NCI-H510A (cell line): ENCODE data around the gene ATP8A2.

Experiments
- DNase-seq: peaks from one replicate; lab custom pipeline; 2025; lab: John Stamatoyannopoulos, UW

Gene ATP8A2

DNA sequence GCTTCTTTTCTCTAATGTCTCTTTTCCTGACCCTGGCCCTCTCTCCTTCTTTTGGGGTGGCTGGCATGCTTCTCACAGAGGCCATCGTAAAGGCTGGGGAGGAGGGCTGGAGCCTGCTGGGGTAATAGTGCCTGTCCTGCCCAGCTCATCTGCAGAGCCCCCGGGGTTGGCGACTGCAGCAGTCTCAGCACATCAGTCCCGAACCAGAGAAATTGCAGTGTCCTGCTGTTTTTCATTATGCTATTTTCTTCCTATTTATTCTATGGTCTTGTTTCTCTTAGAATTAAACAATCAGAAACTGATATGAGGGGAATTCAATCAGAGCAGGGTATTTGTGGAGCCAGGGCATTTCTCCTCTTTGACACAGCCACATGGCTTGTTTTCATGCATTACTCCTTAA lies 513.6 kb downstream of the ATP8A2 start:
- DNase-seq = no peak

DNA sequence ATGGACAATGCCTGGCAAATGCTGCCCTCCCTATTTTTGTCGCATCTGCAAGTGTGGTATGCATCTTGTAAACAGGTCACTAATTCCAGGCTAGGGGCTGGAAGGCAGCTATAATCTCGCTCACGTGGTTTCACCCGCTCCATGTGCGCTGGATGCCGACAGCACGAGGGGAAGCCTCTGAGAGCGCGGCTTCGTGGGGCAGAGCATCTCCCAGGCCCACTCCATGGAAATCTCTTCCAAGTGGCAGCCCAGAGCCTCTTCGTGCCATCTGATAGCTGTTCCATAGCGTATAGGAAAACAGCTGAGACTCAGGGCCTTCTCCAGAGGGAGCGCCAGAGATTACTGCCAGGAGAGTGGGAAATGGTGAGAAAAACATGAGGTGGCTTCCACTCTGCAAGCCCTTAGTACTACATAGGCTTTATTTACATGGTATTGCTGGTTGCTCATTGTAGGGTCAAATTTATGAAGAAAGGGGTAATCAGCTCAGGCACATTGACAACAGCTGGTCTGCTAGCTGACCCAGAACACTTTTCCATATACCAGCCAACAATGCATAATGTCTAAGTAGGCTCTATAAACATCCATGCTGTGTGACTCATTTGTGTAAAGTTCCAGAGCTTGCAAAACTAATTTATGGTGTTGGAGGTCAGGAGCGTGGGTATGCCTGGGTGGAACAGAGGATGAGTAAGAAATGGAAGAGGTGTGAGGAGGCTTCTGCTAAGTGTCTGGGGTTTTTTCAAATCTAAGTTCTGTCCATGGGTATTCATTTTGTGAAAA lies 514.9 kb downstream of the ATP8A2 start:
- DNase-seq = no peak

DNA sequence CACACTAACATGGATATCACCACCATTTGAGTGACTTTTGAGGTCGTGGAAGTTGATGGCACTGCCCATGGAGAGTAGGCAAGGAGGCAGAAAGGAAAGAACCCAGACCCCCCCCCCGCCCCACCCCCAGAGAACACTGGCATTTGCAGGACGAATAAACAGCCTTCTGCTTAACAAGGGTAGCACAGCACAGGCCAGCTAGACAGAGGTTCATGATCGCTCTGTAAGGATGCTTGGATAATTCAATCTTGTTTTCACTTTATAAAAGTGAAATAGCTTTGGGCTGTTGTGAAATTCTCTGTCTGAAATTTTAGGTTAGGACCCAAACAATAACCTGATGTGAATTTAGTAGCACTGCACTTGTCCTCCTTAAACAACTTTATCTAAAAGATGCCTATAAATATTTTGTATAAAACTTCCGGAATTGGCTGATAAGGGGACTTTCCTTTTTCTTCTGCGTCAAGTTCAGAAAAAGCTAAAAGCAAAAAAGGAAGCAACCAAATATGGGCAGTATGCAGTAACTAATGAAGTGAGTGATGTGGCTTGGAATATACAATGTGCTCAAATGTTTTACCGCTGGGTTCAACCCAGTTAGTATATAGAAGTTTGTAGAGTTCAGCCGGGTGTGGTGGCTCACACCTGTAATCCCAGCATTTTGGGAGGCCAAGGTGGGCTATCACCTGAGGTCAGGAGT lies 516.3 kb downstream of the ATP8A2 start:
- no peak for DNase-seq

DNA sequence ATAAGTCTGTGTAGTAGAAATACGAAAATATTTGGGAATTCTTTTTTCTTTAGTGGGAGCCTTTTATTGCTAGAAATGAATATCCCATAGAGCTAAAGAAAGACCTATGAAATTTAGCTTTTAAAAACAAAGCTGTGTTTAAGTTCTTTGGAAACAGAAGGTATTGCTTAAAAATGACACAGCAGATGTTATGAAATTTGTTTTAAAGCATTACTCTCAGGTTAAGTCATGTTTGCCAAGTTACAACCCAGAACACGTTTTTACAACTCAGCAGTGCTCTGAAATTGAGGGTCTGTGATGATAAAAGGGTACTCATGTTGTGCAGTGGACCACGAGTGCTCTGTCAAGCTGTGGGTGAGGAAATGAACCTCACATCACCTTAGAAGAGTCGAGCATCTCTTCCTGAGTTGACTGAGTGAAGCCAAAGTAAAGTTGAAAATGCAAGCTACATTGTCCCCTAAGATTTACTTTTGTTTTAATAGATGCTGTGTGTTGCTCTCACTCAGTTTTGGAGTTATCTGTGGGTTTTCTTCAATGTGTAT lies 519.0 kb downstream of the ATP8A2 start:
- no peak for DNase-seq

DNA sequence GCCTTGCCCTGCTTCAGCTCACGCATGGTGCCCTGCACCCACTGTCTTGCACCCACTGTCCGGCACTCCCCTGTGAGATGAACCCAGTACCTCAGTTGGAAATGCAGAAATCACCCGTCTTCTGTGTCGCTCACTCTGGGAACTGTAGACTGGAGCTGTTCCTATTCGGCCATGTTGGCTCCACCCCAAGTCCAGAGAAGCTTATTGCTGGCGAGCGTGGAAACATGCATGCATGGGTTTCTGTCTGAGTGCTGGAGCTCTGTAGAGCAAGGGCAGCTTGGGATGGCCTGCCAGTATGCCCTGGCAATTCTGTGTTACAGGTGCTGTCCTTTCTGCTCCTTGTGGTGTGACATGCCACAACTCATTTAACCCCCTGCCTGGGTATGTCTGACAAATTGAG lies 527.2 kb downstream of the ATP8A2 start:
- no peak for DNase-seq

DNA sequence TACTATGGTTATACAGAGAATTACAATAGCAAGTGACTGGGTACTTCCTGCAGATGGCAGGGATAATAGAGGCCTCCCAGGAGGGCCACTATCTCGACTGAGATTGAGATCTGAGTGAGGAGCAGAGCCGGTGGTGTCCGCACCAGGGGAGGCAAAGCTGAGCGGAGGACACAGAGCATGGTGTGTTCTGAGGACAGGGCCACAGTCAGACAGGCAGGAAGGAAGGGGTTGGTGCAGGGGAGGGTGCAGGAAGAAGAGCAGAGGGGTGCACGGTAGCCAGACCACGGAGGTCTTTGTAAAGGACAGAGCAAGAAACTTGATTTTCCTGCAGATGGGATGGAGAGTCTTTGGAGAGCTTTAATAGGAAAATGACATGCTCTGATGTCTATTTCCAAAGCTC lies 527.7 kb downstream of the ATP8A2 start:
- no peak for DNase-seq

DNA sequence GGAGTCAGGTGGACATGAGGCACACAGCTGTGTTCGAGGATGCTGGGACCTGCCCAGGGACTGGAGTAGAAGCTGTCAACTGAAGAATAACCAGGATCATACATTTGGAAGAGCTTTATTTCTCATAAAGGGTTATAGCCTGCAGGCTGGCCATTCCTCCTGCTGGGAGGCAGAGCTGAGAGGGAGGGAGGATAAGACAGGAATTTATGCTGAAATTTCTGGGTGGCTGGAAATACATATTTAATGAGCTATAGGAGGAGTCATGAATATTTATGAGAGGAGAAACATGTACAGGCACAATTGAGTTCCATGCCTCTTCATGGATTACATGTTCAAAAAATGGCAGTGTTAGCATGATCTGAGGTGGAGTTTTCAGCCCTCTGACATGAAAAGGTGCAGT lies 528.2 kb downstream of the ATP8A2 start:
- DNase-seq = no peak

DNA sequence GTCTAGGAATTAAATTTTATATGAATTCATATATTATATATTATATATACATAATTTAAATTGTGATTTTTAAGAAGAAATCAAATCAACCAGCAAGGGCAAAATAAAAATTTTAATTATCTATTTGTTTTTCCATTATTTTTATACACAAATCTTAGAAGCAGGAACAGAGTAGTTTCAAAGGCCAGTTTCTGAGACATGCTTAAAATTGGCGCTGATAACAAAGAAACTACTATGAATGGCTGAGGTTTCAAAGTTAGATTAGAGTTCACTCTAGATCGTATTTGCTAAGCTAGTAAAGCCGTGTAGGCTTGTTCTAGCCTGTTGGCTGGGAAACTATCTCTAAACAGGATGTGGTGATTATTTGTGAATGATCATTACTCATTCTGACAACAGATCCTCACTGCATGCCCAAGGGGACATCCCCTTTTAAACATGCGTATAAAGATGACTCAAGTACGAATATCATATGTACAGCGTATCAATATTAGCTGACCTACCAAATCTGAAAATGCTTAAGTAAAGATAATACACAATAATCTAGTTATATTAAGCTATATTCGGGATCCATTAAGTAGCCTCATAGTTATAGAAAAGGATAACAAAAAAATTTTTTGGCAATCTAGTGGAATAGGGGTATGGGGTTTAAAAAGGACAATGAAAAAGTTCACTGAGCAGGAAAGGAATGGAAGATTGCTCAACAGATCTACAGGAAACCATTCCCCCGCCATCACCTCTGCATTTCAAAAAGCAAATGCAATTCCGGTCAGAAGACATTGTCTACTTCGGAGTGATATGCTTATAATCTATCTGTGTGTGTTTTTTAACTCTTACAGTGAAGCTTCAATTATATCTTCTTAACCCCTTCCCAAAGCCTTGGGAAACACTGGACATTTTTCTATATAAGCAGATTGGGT lies 529.9 kb downstream of the ATP8A2 start:
- peak; percentile 15 for DNase-seq

DNA sequence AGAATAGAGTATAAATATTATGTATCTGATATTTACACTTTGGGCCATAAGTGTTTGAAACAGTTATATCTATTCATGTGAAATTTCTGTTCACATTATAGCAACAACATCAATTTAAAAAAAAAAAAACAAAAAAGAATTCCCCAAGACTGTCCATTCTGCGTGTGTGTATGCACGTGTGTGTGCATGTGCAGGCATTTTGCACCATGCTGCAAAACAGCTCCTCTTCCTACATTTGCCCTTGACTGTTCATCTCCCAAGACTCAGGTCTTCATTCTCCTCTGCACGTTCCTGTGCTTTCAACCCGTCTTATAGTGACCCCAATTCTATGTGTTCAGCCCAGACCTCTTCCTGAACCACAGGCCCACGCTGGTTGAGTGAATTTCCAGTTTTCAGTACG lies 530.7 kb downstream of the ATP8A2 start:
- no peak for DNase-seq

DNA sequence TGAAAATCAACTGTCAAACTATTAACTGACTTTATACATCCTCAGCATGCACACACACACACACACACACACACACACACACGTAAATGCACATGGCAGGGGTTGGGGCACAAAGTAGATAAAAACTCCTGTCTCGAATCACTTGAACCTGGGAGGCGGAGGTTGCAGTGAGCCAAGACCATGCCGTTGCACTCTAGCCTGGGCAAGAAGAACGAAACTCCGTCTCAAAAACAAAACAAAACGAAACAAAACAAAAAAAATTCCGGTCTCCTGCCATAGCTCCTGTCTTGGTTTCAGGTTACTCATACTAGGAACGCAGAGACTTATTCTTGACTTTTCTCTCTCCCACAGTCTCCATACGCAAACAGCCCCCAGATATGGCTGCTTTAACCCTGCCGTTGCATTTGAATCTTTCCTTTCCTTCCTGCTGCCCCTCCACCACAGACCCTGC lies 531.1 kb downstream of the ATP8A2 start:
- no peak for DNase-seq

DNA sequence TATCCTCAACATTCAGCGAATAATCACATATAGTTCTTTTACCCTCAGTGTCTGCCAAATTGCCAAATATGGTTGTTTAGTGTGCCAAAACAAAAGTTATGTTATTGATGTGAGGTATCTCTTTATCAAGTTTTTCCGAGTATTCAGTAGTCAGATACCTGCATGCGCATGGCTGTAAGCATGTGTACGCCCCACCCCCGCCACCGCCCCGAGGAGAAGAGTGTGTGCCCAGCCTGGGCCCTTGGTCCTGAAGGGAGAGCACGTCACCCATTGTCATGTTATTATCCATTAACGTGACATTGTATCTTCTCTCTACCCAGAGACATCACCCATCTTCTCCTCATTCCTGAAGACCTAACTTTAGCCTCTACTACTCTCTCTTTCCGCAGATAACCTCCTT lies 533.1 kb downstream of the ATP8A2 start:
- DNase-seq = no peak

DNA sequence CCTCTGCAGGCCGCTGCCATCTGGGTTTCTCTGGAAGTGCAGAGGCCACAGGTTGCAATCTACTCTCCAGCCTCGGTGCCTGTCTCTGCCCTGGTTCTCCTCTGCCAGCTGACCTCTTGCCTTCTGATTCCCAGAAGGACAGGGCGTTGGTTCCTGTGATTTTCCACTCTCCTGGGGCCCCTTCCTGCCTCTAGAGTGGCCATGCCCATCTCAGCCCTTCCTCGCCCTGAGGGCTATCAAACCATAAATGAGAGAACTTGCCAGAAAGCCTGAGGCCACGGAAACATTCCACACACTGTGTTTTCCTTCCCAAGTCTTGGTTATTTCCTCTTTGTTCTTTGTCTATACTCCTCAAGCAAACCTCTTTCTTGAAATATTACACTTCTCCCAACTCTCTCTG lies 533.8 kb downstream of the ATP8A2 start:
- no peak for DNase-seq

DNA sequence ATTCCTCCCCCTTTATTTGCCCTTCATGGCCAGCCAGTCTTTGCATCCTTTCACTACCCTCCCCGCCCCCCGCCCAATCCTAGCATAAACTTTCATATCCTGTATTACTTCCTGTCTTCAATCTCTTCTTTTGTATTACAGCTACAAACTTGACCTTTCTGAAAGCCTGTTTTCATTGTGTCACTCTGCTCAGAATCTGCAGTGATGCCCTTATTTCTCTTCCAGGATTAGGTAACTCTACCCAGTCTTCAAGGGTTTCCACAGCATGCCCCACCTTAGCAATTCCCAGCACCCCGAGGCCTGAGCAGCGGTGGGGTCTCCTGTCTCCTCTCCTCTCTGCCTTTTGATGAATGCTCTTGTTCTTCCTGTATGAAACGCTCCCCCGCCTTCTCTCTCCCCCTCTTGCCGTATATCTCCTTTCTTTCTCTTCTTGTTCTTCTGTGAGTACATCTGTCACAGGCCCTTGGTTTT lies 534.5 kb downstream of the ATP8A2 start:
- DNase-seq = no peak

DNA sequence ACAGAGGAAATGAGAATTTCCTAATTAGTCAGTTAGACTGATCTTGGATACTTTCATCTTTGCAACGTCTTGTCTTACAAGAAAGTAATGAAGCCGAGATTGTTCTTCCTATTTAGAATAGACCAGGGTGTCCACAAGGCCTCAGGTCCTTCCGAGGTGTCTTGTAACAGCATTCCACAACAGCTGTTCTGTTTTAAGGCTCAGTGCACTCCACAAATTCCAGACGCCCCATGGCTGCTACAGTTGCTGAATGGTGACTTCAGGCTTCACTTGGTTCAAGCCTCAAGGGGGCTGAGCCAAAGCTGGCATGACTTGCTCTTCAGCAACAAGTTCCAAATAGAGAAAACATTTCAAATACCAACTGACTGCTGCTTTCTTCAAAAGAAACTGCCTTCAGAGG lies 536.6 kb downstream of the ATP8A2 start:
- DNase-seq = no peak

DNA sequence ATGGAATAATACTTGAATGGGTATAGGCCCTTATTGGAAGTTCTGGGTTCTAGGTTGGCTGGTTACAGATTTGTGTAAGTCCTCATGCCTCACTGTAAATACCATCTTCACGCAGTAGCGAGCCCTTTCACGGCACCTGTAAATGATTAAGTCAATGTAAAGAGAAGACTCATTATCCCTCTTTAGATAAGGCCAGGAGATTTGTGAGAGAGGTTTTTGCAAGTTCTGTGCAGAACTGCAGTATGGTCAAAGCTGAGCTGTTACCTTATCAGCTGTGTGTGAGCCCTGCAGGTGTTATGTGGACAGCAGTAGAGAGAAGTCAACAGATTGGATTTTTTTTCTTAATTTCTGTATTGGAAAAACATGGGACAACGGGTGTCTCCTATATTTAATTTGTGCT lies 538.5 kb downstream of the ATP8A2 start:
- no peak for DNase-seq

DNA sequence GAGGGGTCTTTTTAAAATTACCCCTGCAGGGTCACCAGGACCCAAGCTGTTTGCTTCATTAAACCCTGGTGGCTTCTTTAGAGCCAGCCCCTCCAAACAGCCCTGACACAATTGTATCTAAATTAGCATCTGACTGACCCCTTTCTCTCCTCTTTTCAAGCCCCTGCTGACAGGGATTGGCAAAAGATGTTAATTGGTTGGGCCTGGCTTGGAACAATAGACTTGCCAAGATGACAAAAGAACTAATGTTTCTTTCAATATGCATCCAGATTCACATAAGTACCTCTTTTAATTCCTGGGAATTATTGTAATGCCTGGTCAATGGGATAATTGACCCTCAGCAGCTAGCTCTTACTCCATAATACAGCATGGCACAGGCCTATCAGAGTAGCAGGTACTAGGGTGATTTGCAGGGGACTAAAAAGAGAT lies 539.2 kb downstream of the ATP8A2 start:
- DNase-seq = no peak

DNA sequence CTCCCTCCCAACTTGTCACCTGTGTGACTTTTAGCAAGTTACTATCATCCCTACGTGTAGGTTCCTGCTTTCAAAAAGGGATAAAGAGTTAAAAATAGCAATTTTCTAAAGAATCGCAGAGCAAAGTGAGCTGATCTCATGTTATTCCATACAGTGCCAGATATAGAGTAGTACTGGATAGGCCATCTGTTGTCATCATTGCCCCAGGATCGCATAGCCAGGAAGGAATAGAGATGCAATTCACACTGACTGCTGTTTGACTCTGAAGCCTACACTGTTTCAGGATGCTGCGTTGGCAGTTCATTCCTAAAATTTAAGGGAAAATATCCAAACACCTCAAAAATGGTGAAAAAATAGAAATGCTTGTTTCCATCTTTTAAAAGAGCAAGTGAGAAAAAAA lies 541.2 kb downstream of the ATP8A2 start:
- DNase-seq = no peak

DNA sequence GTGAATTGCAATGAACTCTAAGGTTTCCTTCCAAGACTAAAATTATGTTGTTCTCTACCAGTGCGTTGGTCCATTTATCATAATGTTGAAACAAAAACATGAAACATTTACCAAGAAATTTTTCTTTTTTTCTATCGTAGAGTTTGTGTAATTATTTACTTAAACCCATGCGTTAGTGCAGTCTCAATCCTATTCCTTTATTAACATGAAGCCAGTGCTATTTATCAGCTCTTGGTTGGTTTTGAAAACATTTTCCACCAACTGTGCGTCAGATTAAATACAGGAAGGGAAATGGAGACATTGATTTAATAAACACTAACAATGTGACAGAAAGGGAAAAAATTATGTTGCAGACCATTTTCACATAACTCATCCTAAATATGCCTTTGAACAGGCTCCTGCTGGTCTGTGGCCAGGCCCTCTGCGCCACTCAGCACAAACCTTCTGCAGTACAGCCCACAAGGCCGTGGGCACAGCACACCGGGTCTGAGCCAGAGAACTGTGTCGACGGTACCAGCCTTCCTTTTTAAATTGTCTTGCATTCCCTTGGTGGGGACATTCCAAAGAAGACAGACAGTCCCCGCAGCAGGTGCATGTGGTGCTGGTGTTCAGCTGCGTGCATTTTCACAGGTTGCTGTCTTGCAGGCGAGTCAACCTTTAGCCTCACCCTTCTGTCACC lies 544.2 kb downstream of the ATP8A2 start:
- DNase-seq = no peak

DNA sequence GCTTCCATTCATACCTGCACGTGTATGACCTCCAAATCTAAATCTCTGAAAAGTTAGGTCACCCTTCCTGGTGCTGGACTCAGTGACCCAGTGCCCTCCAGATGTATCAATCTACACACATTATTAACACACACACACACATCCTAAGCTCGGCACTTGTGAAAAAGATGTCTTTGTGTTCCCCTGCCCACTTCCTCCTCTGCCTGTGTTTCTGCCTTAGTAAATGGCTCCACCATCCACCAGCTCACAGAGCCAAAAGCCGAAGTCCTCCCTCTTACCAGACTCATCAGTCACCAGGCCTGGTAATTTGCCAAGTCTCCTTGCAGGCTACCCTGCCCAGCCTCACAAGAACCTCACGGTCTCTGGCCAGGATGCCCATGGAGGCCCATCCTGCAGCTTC lies 548.5 kb downstream of the ATP8A2 start:
- no peak for DNase-seq

DNA sequence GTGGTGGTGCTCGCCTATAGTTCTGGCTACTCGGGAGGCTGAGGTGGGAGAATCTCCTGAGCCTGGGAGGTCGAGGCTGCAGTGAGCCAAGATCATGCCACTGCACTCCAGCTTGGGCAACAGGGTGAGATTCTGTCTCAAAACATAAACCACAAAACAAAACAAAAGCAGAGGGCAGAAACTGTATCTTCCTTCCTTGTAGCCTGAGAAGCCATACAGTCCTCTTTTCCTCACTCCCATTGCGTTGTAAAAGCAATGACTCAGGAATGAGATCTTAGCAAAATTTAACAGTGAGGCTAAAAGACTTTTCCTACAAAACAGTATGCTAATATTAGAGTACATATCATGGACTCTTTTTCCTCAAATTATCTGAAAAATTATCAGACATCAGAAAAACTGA lies 549.2 kb downstream of the ATP8A2 start:
- no peak for DNase-seq

DNA sequence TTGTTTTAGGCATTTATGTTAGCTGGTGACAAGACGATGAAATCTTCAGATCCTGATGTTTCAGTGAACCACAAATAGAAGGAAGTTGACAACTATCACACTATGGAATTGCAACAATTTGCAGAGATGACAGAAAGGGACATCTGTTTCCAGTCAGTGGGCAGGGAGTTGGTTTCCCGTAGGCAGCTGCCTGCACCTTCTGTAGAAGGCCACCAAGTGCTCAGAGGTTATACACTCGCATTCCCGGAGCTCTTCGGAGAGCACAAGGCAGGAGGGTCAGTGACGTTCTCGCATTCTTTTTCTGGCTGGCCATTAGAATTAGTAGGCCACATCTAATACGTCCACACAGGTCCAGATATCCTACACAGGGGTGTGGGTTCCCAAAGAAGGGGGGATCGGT lies 550.6 kb downstream of the ATP8A2 start:
- DNase-seq = no peak
